ENCODE measurements around the gene UGP2. TPM values are rescaled to one million over a fixed set of nuclear protein-coding genes. Genes with fewer than 3 reads are reported as not detected.

The UGP2 gene
- total and polyA plus RNA-seq, 2 of the 4 experiments (the other 2 are of a cell fraction) = 45.0 to 58.8 TPM

DNA sequence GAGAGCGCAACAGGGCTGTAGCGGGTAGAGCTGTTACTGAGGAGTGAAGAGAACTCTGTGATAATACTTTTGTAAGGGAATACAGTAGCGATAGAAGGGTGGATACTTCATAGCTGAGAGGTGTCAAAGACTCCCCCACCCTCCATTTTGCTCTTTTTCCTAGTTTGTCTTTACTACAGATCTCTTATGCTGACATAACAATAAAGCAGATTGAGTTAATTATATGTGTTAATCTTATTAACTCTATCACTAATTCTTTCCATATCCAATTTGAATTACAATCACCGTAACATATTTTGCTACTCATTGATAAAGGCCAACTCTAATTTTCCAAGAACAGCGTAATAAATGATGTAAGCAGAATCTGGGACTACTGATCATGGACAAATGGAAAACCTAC, 57.1 kb downstream of the UGP2 start:
- DNase-seq (no peak), ATAC-seq (ENCODE audit: low read depth) (no peak)
- Histone ChIP-seq H2BK20ac (ENCODE audit: low read depth, low read length) (no peak overlapping the region), H3K4me3 (ENCODE audit: insufficient read depth, low read depth, low read length) (no peak overlapping the region), H3K4me2 (ENCODE audit: low read depth, low read length) (no peak overlapping the region), H2AK5ac (ENCODE audit: low read depth, low read length) (no peak overlapping the region), H3K36me3 (ENCODE audit: control insufficient read depth, insufficient read depth, low read length) (peaks cover 14% of the 10 kb centered on the region; the same call in 1 of the 2 replicates), H3K9me3 (ENCODE audit: control insufficient read depth, insufficient read depth, low read length) (peaks cover 6% of the 10 kb centered on the region), H2BK120ac (ENCODE audit: low read depth, low read length) (no peak overlapping the region), H2BK5ac (ENCODE audit: low read depth, low read length, poor library complexity, severe bottlenecking) (peak overlapping the region; percentile 39), H4K8ac (ENCODE audit: low read depth in 2 of 2, low read length in 2 of 2) (no peak overlapping the region), H3K4me1 (ENCODE audit: control insufficient read depth, insufficient read depth, low read length) (no peaks in the 10 kb centered on the region; the same call in 1 of the 2 replicates), H3K27me3 (ENCODE audit: control insufficient read depth, insufficient read depth, low read length) (no peaks in the 10 kb centered on the region), H3K4ac (ENCODE audit: low read depth, low read length) (no peak overlapping the region), H3K79me1 (ENCODE audit: low read depth in 1 of 2, low read length in 2 of 2) (peaks cover 10 to 11% of the 10 kb centered on the region in 2 experiments; a peak in 3 of 4 replicates), H2BK15ac (ENCODE audit: low read depth, low read length) (no peak overlapping the region), H3K9ac (ENCODE audit: low read depth, low read length) (no peak overlapping the region), H3K56ac (ENCODE audit: extremely low read depth, insufficient read depth, low read length) (no peak overlapping the region), H4K20me1 (ENCODE audit: insufficient read depth, low read length) (no peaks in the 10 kb centered on the region), H3K14ac (replicated peaks; ENCODE audit: low read depth, low read length) (no peak overlapping the region), H3K27ac (ENCODE audit: insufficient read depth, low read length) (no peak overlapping the region), H4K91ac (ENCODE audit: insufficient read depth, low read depth, low read length) (no peak overlapping the region), H4K5ac (ENCODE audit: low read depth, low read length) (no peak overlapping the region), H2AFZ (replicated peaks; ENCODE audit: low read length, poor library complexity) (no peak overlapping the region), H2AK9ac (replicated peaks; ENCODE audit: low read depth, low read length, poor library complexity) (no peak overlapping the region), H3K18ac (ENCODE audit: low read depth, low read length) (no peak overlapping the region), H3K9me1 (ENCODE audit: insufficient read depth, low read length) (no peaks in the 10 kb centered on the region), H3K23ac (ENCODE audit: low read depth, low read length) (no peak overlapping the region)
- POLR2A ChIA-PET (ENCODE audit: unreplicated experiment) = no interaction called here
- CTCF ChIA-PET = interaction anchor here (0.6 kb wide), 1 partner anchor 22 kb away, joined by 3 read pairs; no protein-coding TSS in a partner anchor
- no CpG with 5 or more reads among the region's 5 CpGs for WGBS, 2 experiments (ENCODE audit: extremely low coverage in 2 of 2, insufficient read length in 1 of 2)
- in situ Hi-C loops (cut with MboI; ENCODE audit: low sequenced_read_pairs) = no loop called here
- dilution Hi-C loops (cut with HindIII; ENCODE audit: low sequenced_read_pairs, unreplicated experiment) = no loop called here
- intact Hi-C loops (cut with micrococcal nuclease) = no loop called here
- BruUV-seq (replicated peaks) = no TSS peak
- no peak for TF ChIP-seq FOS (IDR thresholded peaks at IDR 0.05; ENCODE audit: low read depth, low read length)
- TF ChIP-seq MAZ (IDR thresholded peaks at IDR 0.05; ENCODE audit: borderline replicate concordance, low read depth, low read length) = no peak
- TF ChIP-seq USF2 (IDR thresholded peaks at IDR 0.05; ENCODE audit: low read depth, low read length) = no peak
- no peak for TF ChIP-seq MXI1 (IDR thresholded peaks at IDR 0.05; ENCODE audit: borderline replicate concordance, low read depth, low read length)
- no peak for TF ChIP-seq NFE2L2 (IDR thresholded peaks at IDR 0.05; ENCODE audit: low read depth, low read length)
- TF ChIP-seq RFX5 (IDR thresholded peaks at IDR 0.05; ENCODE audit: low read depth, low read length) = no peak
- TF ChIP-seq MAFK (IDR thresholded peaks at IDR 0.05; ENCODE audit: low read depth, low read length) = peak; percentile 31; the same call in 1 of the 2 replicates
